Activated CD4-positive, alpha-beta T cell treated with anti-CD3 and anti-CD28 coated beads for 36 hours (primary cell): Measurements from ENCODE around the gene NEK7. TPM values are rescaled to one million over a fixed set of nuclear protein-coding genes. Genes with fewer than 3 reads are reported as not detected.

Experiments used
- ATAC-seq: fragments of 200-7000 bp; cut with Tn5 transposase; one replicate; pipeline ENCODE4 v1.10.0; 2021; ENCODE audit warnings: mild to moderate bottlenecking, moderate library complexity
- CTCF ChIA-PET: fragments of 350-600 bp; sonication (Branson Sonifier 250); formaldehyde crosslinking; loops from one replicate; lab custom pipeline; 2021; ENCODE audit warnings: antibody characterized with exemption; lab: Charles Lee
- POLR2A ChIA-PET: fragments of 350-600 bp; sonication (Branson Sonifier 250); formaldehyde crosslinking; loops from one replicate; lab custom pipeline; 2021; ENCODE audit warnings: antibody characterized with exemption, inconsistent platforms; lab: Charles Lee
- DNase-seq: peaks from one replicate; pipeline ENCODE4 v3.0.0-alpha.2; 2020
- H3K27ac Mint-ChIP-seq: one replicate; pipeline ENCODE4 v1.8.0; 2021; ENCODE audit warnings: mixed read lengths
- H3K27me3 Mint-ChIP-seq: one replicate; pipeline ENCODE4 v1.8.0; 2021; ENCODE audit warnings: mixed read lengths
- H3K36me3 Mint-ChIP-seq: one replicate; pipeline ENCODE4 v1.8.0; 2021; ENCODE audit warnings: low read depth, mixed read lengths
- H3K4me1 Mint-ChIP-seq: one replicate; pipeline ENCODE4 v1.8.0; 2021; ENCODE audit warnings: mixed read lengths
- H3K4me3 Mint-ChIP-seq: one replicate; pipeline ENCODE4 v1.8.0; 2021; ENCODE audit warnings: mild to moderate bottlenecking, moderate library complexity, mixed read lengths
- H3K9me3 Mint-ChIP-seq: one replicate; pipeline ENCODE4 v1.8.0; 2021; ENCODE audit warnings: low read depth, mixed read lengths
- intact Hi-C, 2 experiments: fragments of 100-400 bp; cut with DNase I in 1 of 2; cut with micrococcal nuclease in 1 of 2; formaldehyde crosslinking; loops; one replicate each; pipeline versions ENCODE4 v1.14.2 to v1.15.1; 2022 to 2024; cut with DNase I, micrococcal nuclease
- total RNA-seq, 2 experiments: library from RNA; stranded (reverse); gene quantifications; one replicate each; pipeline ENCODE4 v1.2.3, GENCODE V29; 2021

Gene NEK7
- total RNA-seq, 2 experiments from 2014 or later, result 46.9 to 49.0 TPM

GRCh38 chr1:198367296-198367695, 210.5 kb downstream of the NEK7 start:
- Mint-ChIP-seq H3K27me3 (no peaks in the 10 kb centered on the region), H3K4me3 (no peak overlapping the region), H3K9me3 (peaks cover 11% of the 10 kb centered on the region), H3K4me1 (peaks cover 9% of the 10 kb centered on the region), H3K36me3 (peaks cover 6% of the 10 kb centered on the region), H3K27ac (no peak overlapping the region)
- DNase-seq (no peak), ATAC-seq (peak; percentile 63)
- intact Hi-C loops, result no loop called here
- CTCF ChIA-PET, result interaction anchor here (0.8 to 1.3 kb wide), 3 partner anchors 9 to 342 kb away, joined by 3 to 4 read pairs (median 3); no protein-coding TSS in a partner anchor
- POLR2A ChIA-PET, result interaction anchor here (0.6 kb wide), 1 partner anchor 503 kb away, joined by 4 read pairs; no protein-coding TSS in a partner anchor

GRCh38 chr1:198370996-198371395, 214.2 kb downstream of the NEK7 start:
- Mint-ChIP-seq H3K4me3 (no peak overlapping the region), H3K9me3 (peaks cover 11% of the 10 kb centered on the region), H3K4me1 (peaks cover 10% of the 10 kb centered on the region), H3K27me3 (peaks cover 2% of the 10 kb centered on the region), H3K27ac (no peak overlapping the region), H3K36me3 (peaks cover 6% of the 10 kb centered on the region)
- ATAC-seq (no peak), DNase-seq (no peak)
- intact Hi-C loops, result no loop called here
- ChIA-PET CTCF (no interaction called here), POLR2A (no interaction called here)

Other genes starting within 250 kb of the NEK7 start
- not detected for gene LHX9, start 239.6 kb upstream of the NEK7 start, total RNA-seq